ENCODE data around the gene ADGRL4. TPM values are rescaled to one million over a fixed set of nuclear protein-coding genes. Genes with fewer than 3 reads are reported as not detected.

The ADGRL4 gene
- polyA plus RNA-seq, 1 donor (not counting 4 experiments of a cell fraction or from before 2014, with no cell fraction given): not detected

GRCh38 chr1:78911956-78912880 lies 94.3 kb downstream of the ADGRL4 start:
- Histone ChIP-seq H3K27me3 (ENCODE audit: control insufficient read depth, extremely low read depth, insufficient read depth, low read length) (no peaks in the 10 kb centered on the region), H3K9ac (ENCODE audit: control insufficient read depth, extremely low read depth, insufficient read depth, low read length) (no peak overlapping the region), H3K36me3 (ENCODE audit: control insufficient read depth in 2 of 2, extremely low read depth in 1 of 2, insufficient read depth in 2 of 2, low read length in 2 of 2) (no peaks in the 10 kb centered on the region), H3K4me3 (ENCODE audit: control insufficient read depth in 2 of 3, extremely low read depth in 1 of 3, insufficient read depth in 2 of 3, low read depth in 1 of 3, low read length in 3 of 3) (no peak overlapping the region), H3K9me1 (ENCODE audit: control insufficient read depth, extremely low read depth, insufficient read depth, low read length) (no peaks in the 10 kb centered on the region), H3K79me2 (ENCODE audit: control insufficient read depth, insufficient read depth, low read length) (no peaks in the 10 kb centered on the region), H3K9me3 (ENCODE audit: control insufficient read depth, low read depth, low read length) (no peaks in the 10 kb centered on the region), H2AFZ (ENCODE audit: control insufficient read depth, low read length) (no peak overlapping the region), H4K20me1 (ENCODE audit: control insufficient read depth, extremely low read depth, insufficient read depth, low read length) (no peaks in the 10 kb centered on the region), H3K27ac (ENCODE audit: control insufficient read depth, insufficient read depth, low read length) (no peak overlapping the region), H3K4me1 (ENCODE audit: control insufficient read depth, extremely low read depth, insufficient read depth, low read length) (no peaks in the 10 kb centered on the region), H3K4me2 (ENCODE audit: control insufficient read depth, extremely low read depth, insufficient read depth, low read depth, low read length) (no peak overlapping the region)
- DNase-seq (ENCODE audit: low read depth, low spot score) (no peak), FAIRE-seq (no peak)
- dilution Hi-C loops (cut with MboI; ENCODE audit: extremely low pct_ligation_motif_present, low sequenced_read_pairs): no loop called here
- TF ChIP-seq CTCF (optimal IDR thresholded peaks at IDR 0.05 in 1 of 3, IDR thresholded peaks at IDR 0.05 in 1 of 3, conservative IDR thresholded peaks at IDR 0.05 in 1 of 3; ENCODE audit: extremely low read depth in 1 of 3, insufficient read depth in 2 of 3, low read length in 3 of 3) (no peak), EZH2 (IDR thresholded peaks at IDR 0.05; ENCODE audit: low read length) (no peak)

- Histone ChIP-seq H3K79me2 (ENCODE audit: control insufficient read depth, insufficient read depth, low read length) (no peaks in the 10 kb centered on the region), H4K20me1 (ENCODE audit: control insufficient read depth, extremely low read depth, insufficient read depth, low read length) (no peaks in the 10 kb centered on the region), H3K9me3 (ENCODE audit: control insufficient read depth, low read depth, low read length) (no peaks in the 10 kb centered on the region), H3K9ac (ENCODE audit: control insufficient read depth, extremely low read depth, insufficient read depth, low read length) (no peak overlapping the region), H3K36me3 (ENCODE audit: control insufficient read depth in 2 of 2, extremely low read depth in 1 of 2, insufficient read depth in 2 of 2, low read length in 2 of 2) (no peaks in the 10 kb centered on the region), H3K4me2 (ENCODE audit: control insufficient read depth, extremely low read depth, insufficient read depth, low read depth, low read length) (no peak overlapping the region), H3K4me1 (ENCODE audit: control insufficient read depth, extremely low read depth, insufficient read depth, low read length) (no peaks in the 10 kb centered on the region), H2AFZ (ENCODE audit: control insufficient read depth, low read length) (no peak overlapping the region), H3K4me3 (ENCODE audit: control insufficient read depth in 2 of 3, extremely low read depth in 1 of 3, insufficient read depth in 2 of 3, low read depth in 1 of 3, low read length in 3 of 3) (no peak overlapping the region), H3K9me1 (ENCODE audit: control insufficient read depth, extremely low read depth, insufficient read depth, low read length) (no peaks in the 10 kb centered on the region), H3K27me3 (ENCODE audit: control insufficient read depth, extremely low read depth, insufficient read depth, low read length) (no peaks in the 10 kb centered on the region), H3K27ac (ENCODE audit: control insufficient read depth, insufficient read depth, low read length) (no peak overlapping the region)
- TF ChIP-seq EZH2 (IDR thresholded peaks at IDR 0.05; ENCODE audit: low read length): no peak
- TF ChIP-seq CTCF (optimal IDR thresholded peaks at IDR 0.05 in 1 of 3, IDR thresholded peaks at IDR 0.05 in 1 of 3, conservative IDR thresholded peaks at IDR 0.05 in 1 of 3; ENCODE audit: extremely low read depth in 1 of 3, insufficient read depth in 2 of 3, low read length in 3 of 3): no peak
- no peak for FAIRE-seq
- dilution Hi-C loops (cut with MboI; ENCODE audit: extremely low pct_ligation_motif_present, low sequenced_read_pairs): no loop called here
- no peak for DNase-seq (ENCODE audit: low read depth, low spot score)
Observed at GRCh38 chr1:78902641-78903040, 103.9 kb downstream of the ADGRL4 start.
